Measurements from ENCODE around the gene STARD7.
"Not testable (repeated sequence)": the region's sequence is repeated elsewhere in the genome, so short reads cannot be mapped to it uniquely, and the experiment has no call there.

STARD7 gene

GRCh38 chr2:96238266-96238665 lies 29.6 kb upstream of the STARD7 start:
- in situ Hi-C loops (cut with MboI; ENCODE audit: low sequenced_read_pairs) = no loop called here

GRCh38 chr2:96236882-96237281 lies 28.3 kb upstream of the STARD7 start:
- in situ Hi-C loops (cut with MboI; ENCODE audit: low sequenced_read_pairs) = no loop called here

GRCh38 chr2:96233880-96234316 lies 25.3 kb upstream of the STARD7 start:
- in situ Hi-C loops (cut with MboI; ENCODE audit: low sequenced_read_pairs) = no loop called here

GRCh38 chr2:96233436-96233835 lies 24.8 kb upstream of the STARD7 start:
- in situ Hi-C loops (cut with MboI; ENCODE audit: low sequenced_read_pairs) = no loop called here

- in situ Hi-C loops (cut with MboI; ENCODE audit: low sequenced_read_pairs) = no loop called here
These were observed 22.7 kb upstream of the STARD7 start for GRCh38 chr2:96231316-96231715.

GRCh38 chr2:96225016-96225533 lies 16.4 kb upstream of the STARD7 start:
- in situ Hi-C loops (cut with MboI; ENCODE audit: low sequenced_read_pairs) = no loop called here

GRCh38 chr2:96221106-96221505 lies 12.5 kb upstream of the STARD7 start:
- in situ Hi-C loops (cut with MboI; ENCODE audit: low sequenced_read_pairs) = not testable (repeated sequence)

GRCh38 chr2:96219959-96220358 lies 11.3 kb upstream of the STARD7 start:
- in situ Hi-C loops (cut with MboI; ENCODE audit: low sequenced_read_pairs) = not testable (repeated sequence)

- in situ Hi-C loops (cut with MboI; ENCODE audit: low sequenced_read_pairs) = no loop called here
These were observed 10.0 kb upstream of the STARD7 start for GRCh38 chr2:96218508-96219131.

- in situ Hi-C loops (cut with MboI; ENCODE audit: low sequenced_read_pairs) = no loop called here
These were observed 5.9 kb upstream of the STARD7 start for GRCh38 chr2:96214554-96214953.

- in situ Hi-C loops (cut with MboI; ENCODE audit: low sequenced_read_pairs) = no loop called here
These were observed 4.8 kb upstream of the STARD7 start for GRCh38 chr2:96213379-96213778.

GRCh38 chr2:96212339-96212738 lies 3.7 kb upstream of the STARD7 start:
- in situ Hi-C loops (cut with MboI; ENCODE audit: low sequenced_read_pairs) = no loop called here

GRCh38 chr2:96209729-96210085 lies 1.1 kb upstream of the STARD7 start:
- in situ Hi-C loops (cut with MboI; ENCODE audit: low sequenced_read_pairs) = no loop called here

- in situ Hi-C loops (cut with MboI; ENCODE audit: low sequenced_read_pairs) = no loop called here
These were observed 543 bp upstream of the STARD7 start for GRCh38 chr2:96209011-96209728.

GRCh38 chr2:96207774-96208142 lies 869 bp downstream of the STARD7 start:
- in situ Hi-C loops (cut with MboI; ENCODE audit: low sequenced_read_pairs) = no loop called here

GRCh38 chr2:96207073-96207773 lies 1.4 kb downstream of the STARD7 start:
- in situ Hi-C loops (cut with MboI; ENCODE audit: low sequenced_read_pairs) = no loop called here

GRCh38 chr2:96205888-96206287 lies 2.7 kb downstream of the STARD7 start:
- in situ Hi-C loops (cut with MboI; ENCODE audit: low sequenced_read_pairs) = no loop called here

- in situ Hi-C loops (cut with MboI; ENCODE audit: low sequenced_read_pairs) = no loop called here
These were observed 3.6 kb downstream of the STARD7 start for GRCh38 chr2:96204836-96205624.

- in situ Hi-C loops (cut with MboI; ENCODE audit: low sequenced_read_pairs) = no loop called here
These were observed 5.2 kb downstream of the STARD7 start for GRCh38 chr2:96203130-96204028.

Measured in HL-60/S4 (cell line).